Panc1 (cell line): Measurements from ENCODE around the gene CCDC9B. TPM values are rescaled to one million over a fixed set of nuclear protein-coding genes. Genes with fewer than 3 reads are reported as not detected.

ENCODE experiments used
- ATAC-seq: fragments of 200-7000 bp; cut with Tn5 transposase; 2 replicates; pipeline ENCODE4 v1.9.1; 2020; ENCODE audit warnings: mild to moderate bottlenecking, moderate library complexity
- BruUV-seq: library from RNA; stranded (reverse); fragments of 400-500 nt; replicated peaks from 2 replicates; lab custom pipeline; 2021; lab: Mats Ljungman, UMichigan
- CTCF ChIA-PET: fragments of 300-600 bp; sonication (Branson Sonifier 250); formaldehyde crosslinking; loops from one replicate; lab custom pipeline; 2022; ENCODE audit warnings: antibody characterized with exemption; lab: Charles Lee
- POLR2A ChIA-PET: fragments of 300-600 bp; sonication (Branson Sonifier 250); formaldehyde crosslinking; loops from one replicate; lab custom pipeline; 2022; ENCODE audit warnings: antibody characterized with exemption; lab: Charles Lee
- DNase-seq: peaks from one replicate; pipeline ENCODE4 v3.0.0-alpha.2; 2010; ENCODE audit warnings: low read depth, low spot score
- H3K27ac ChIP-seq: 2 replicates; pipeline ENCODE4 v1.5.1; 2011; ENCODE audit warnings: mild to moderate bottlenecking, low read length, inconsistent platforms
- H3K27me3 ChIP-seq: fragments of 200-500 bp; sonication (Bioruptor generic); 2 replicates; pipeline ENCODE4 v1.6.0; 2014; ENCODE audit warnings: low read length, inconsistent platforms; ENCODE audit not compliant: control insufficient read depth, insufficient read depth
- H3K36me3 ChIP-seq: fragments of 200-500 bp; sonication (Bioruptor generic); 2 replicates; pipeline ENCODE4 v1.5.1; 2014; ENCODE audit warnings: inconsistent platforms, mild to moderate bottlenecking, low read length, moderate library complexity; ENCODE audit not compliant: control insufficient read depth, insufficient read depth
- H3K4me1 ChIP-seq: 2 replicates; pipeline ENCODE4 v1.5.1; 2011; ENCODE audit warnings: inconsistent platforms, mild to moderate bottlenecking, low read length, moderate library complexity; ENCODE audit not compliant: control insufficient read depth, insufficient read depth
- H3K4me3 ChIP-seq, 2 experiments: 2 replicates each; pipeline ENCODE4 v1.5.1; 2011 to 2012; ENCODE audit warnings: low read depth in 2 of 2, low read length in 2 of 2, mild to moderate bottlenecking in 2 of 2, inconsistent platforms in 1 of 2, moderate library complexity in 1 of 2
- H3K9me3 ChIP-seq: fragments of 200-500 bp; sonication (Bioruptor generic); 2 replicates; pipeline ENCODE4 v1.5.1; 2014; ENCODE audit warnings: low read depth, mild to moderate bottlenecking, inconsistent platforms, low read length, moderate library complexity; ENCODE audit not compliant: control insufficient read depth, insufficient read depth
- CTCF ChIP-seq: fragments of 450-650 bp; IDR thresholded peaks from 2 replicates; pipeline ENCODE4 v1.5.1; 2017; ENCODE audit warnings: mild to moderate bottlenecking
- POLR2AphosphoS5 ChIP-seq: IDR thresholded peaks from 2 replicates; pipeline ENCODE4 v1.6.1; 2012; ENCODE audit warnings: mild to moderate bottlenecking, low read depth, low read length, moderate library complexity
- SIN3A ChIP-seq: IDR thresholded peaks from 2 replicates; pipeline ENCODE4 v1.6.1; 2012; ENCODE audit warnings: low read depth, mild to moderate bottlenecking, low read length, moderate library complexity, borderline replicate concordance; ENCODE audit not compliant: insufficient read depth
- TCF7L2 ChIP-seq: IDR thresholded peaks from 2 replicates; pipeline ENCODE4 v1.6.1; 2011; ENCODE audit warnings: mild to moderate bottlenecking, low read depth, low read length, inconsistent platforms
- in situ Hi-C: cut with HindIII; loops from 2 replicates; pipeline ENCODE4 v1.10.0; 2016; ENCODE audit warnings: low sequenced_read_pairs, low pct_unique_long_range_greater_than_20kb
- intact Hi-C: fragments of 100-400 bp; cut with micrococcal nuclease; formaldehyde crosslinking; loops from one replicate; pipeline ENCODE4 v1.10.0; 2022; ENCODE audit not compliant: unreplicated experiment
- total RNA-seq: library from RNA; stranded (reverse); gene quantifications from one replicate; pipeline ENCODE4 v1.2.1, GENCODE V29; 2021; ENCODE audit not compliant: unreplicated experiment
- TF ChIP-seq, protein P1 (sequence below), 2 experiments: IDR thresholded peaks; 2 replicates each; pipeline ENCODE4 v1.6.1; 2011 to 2012; ENCODE audit warnings: low read depth in 2 of 2, control low read depth in 1 of 2, low read length in 1 of 2, mild to moderate bottlenecking in 1 of 2, moderate library complexity in 1 of 2; ENCODE audit not compliant: insufficient read depth in 1 of 2

The CCDC9B gene
- total RNA-seq, 1 experiment from 2014 or later, result 55.9 TPM

GRCh38 chr15:40320409-40320808, 20.3 kb downstream of the CCDC9B start:
- no peak for TF ChIP-seq CTCF
- no peak for TF ChIP-seq SIN3A
- TF ChIP-seq, protein P1, sequence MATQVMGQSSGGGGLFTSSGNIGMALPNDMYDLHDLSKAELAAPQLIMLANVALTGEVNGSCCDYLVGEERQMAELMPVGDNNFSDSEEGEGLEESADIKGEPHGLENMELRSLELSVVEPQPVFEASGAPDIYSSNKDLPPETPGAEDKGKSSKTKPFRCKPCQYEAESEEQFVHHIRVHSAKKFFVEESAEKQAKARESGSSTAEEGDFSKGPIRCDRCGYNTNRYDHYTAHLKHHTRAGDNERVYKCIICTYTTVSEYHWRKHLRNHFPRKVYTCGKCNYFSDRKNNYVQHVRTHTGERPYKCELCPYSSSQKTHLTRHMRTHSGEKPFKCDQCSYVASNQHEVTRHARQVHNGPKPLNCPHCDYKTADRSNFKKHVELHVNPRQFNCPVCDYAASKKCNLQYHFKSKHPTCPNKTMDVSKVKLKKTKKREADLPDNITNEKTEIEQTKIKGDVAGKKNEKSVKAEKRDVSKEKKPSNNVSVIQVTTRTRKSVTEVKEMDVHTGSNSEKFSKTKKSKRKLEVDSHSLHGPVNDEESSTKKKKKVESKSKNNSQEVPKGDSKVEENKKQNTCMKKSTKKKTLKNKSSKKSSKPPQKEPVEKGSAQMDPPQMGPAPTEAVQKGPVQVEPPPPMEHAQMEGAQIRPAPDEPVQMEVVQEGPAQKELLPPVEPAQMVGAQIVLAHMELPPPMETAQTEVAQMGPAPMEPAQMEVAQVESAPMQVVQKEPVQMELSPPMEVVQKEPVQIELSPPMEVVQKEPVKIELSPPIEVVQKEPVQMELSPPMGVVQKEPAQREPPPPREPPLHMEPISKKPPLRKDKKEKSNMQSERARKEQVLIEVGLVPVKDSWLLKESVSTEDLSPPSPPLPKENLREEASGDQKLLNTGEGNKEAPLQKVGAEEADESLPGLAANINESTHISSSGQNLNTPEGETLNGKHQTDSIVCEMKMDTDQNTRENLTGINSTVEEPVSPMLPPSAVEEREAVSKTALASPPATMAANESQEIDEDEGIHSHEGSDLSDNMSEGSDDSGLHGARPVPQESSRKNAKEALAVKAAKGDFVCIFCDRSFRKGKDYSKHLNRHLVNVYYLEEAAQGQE (IDR thresholded peaks at IDR 0.05; ENCODE audit: insufficient read depth in 1 of 2, low read depth in 2 of 2, low read length in 1 of 2), result no peak
- no peak for TF ChIP-seq TCF7L2
- TF ChIP-seq POLR2AphosphoS5, result no peak
- no peak for ATAC-seq
- H3K27me3 ChIP-seq, result no peaks in the 10 kb centered on the region
- no peaks in the 10 kb centered on the region for H3K9me3 ChIP-seq
- POLR2A ChIA-PET, result no interaction called here
- no peak overlapping the region for H3K4me3 ChIP-seq
- CTCF ChIA-PET, result interaction anchor here (0.7 to 3.2 kb wide), 2 partner anchors 19 to 162 kb away, joined by 3 to 30 read pairs; partner anchors contain the start of gene CCDC9B
- no TSS peak for BruUV-seq
- DNase-seq, result no peak
- in situ Hi-C loops (no loop called here), intact Hi-C loops (loop anchor here (5.0 kb wide), 1 partner anchor 102 kb away; no protein-coding TSS in a partner anchor)
- no peak overlapping the region for H3K27ac ChIP-seq
- H3K36me3 ChIP-seq, result no peaks in the 10 kb centered on the region
- H3K4me1 ChIP-seq, result peaks cover 12% of the 10 kb centered on the region

DNA sequence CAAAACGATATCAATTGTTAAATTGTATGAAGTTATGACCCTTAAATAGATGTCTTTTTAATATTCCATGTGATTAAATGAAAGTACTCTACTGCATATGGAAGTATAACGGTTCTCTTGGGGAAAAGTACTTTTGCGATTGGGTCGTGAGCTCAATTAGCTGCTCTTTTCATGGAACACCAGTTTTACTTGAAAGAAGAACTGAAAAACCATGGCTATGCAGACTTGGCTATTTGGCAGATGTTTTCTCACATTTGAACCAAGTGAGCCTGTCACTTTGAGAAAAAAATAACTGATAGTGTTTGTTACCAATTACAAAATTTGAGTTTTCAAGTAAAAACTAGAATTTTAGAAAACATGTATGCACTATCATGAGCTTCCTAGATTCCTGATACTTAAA, 23.2 kb downstream of the CCDC9B start:
- H3K4me1 ChIP-seq, result no peaks in the 10 kb centered on the region; the same call in 1 of the 2 replicates
- CTCF ChIA-PET, result no interaction called here
- POLR2A ChIA-PET, result interaction anchor here (0.6 kb wide), 1 partner anchor 84 kb away, joined by 3 read pairs; no protein-coding TSS in a partner anchor
- in situ Hi-C loops (no loop called here), intact Hi-C loops (no loop called here)
- no peak overlapping the region for H3K27ac ChIP-seq
- no peaks in the 10 kb centered on the region for H3K9me3 ChIP-seq
- no peak for ATAC-seq
- DNase-seq, result no peak
- H3K27me3 ChIP-seq, result no peaks in the 10 kb centered on the region
- BruUV-seq, result no TSS peak
- no peak overlapping the region for H3K4me3 ChIP-seq
- TF ChIP-seq SIN3A (no peak), POLR2AphosphoS5 (no peak), TCF7L2 (no peak), CTCF (no peak)
- TF ChIP-seq, protein P1 (IDR thresholded peaks at IDR 0.05; ENCODE audit: insufficient read depth in 1 of 2, low read depth in 2 of 2, low read length in 1 of 2), result no peak
- H3K36me3 ChIP-seq, result no peaks in the 10 kb centered on the region
